ENCODE results near the gene ISG20.

DNA sequence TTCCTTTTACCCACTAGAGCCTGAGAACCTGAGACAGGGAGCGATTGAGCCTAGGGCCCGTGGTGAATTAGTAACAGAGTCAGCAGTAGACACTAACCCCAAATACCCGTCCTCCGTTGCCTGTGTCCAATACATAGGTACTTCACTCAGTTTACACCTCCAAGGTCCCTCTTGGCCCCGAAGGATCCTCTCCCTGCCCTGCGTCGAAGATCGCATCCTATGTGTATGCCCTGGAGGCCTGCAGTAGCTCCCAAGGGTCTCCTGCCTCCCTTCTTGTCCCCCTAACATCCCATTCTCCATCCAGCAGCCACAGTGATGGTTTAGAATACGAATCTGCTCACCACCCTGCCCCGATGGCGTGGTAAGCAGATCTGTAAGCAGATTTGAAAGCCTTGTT lies 67.0 kb downstream of the ISG20 start:
- TF ChIP-seq, protein P1, sequence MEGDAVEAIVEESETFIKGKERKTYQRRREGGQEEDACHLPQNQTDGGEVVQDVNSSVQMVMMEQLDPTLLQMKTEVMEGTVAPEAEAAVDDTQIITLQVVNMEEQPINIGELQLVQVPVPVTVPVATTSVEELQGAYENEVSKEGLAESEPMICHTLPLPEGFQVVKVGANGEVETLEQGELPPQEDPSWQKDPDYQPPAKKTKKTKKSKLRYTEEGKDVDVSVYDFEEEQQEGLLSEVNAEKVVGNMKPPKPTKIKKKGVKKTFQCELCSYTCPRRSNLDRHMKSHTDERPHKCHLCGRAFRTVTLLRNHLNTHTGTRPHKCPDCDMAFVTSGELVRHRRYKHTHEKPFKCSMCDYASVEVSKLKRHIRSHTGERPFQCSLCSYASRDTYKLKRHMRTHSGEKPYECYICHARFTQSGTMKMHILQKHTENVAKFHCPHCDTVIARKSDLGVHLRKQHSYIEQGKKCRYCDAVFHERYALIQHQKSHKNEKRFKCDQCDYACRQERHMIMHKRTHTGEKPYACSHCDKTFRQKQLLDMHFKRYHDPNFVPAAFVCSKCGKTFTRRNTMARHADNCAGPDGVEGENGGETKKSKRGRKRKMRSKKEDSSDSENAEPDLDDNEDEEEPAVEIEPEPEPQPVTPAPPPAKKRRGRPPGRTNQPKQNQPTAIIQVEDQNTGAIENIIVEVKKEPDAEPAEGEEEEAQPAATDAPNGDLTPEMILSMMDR (IDR thresholded peaks at IDR 0.05): no peak
- TF ChIP-seq EZH2 (IDR thresholded peaks at IDR 0.05; ENCODE audit: borderline replicate concordance, insufficient read depth, low read depth, low read length, poor library complexity, severe bottlenecking): no peak

Measured in B cell (primary cell).